Measurements from ENCODE around the gene FKBP7. TPM values are rescaled to one million over a fixed set of nuclear protein-coding genes. Genes with fewer than 3 reads are reported as not detected.
A peak's percentile ranks its signal among the peaks of the same experiment; 100 is the strongest.

The FKBP7 gene
- total and polyA plus RNA-seq, 7 donors: 2.1 to 5.6 (median 3.1) TPM

DNA sequence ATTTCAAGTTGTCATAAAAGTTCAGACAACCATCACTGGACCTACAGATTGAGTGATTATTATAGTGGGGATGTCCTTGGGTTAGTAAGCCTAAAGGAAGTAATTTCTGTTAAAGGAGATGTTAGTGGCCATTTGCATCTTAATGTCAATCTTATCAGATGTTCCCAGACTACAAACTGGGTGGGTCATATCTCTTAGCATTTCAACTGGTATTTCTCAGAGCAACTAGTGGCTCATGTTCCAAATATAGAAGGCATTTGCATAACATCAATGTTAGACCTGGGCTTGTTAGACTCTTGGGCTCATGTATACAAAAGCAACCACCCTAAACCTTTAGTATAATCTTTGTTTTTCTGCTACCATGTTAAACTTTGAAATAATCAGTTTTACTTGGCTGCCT, 19.7 kb upstream of the FKBP7 start:
- H3K36me3 ChIP-seq (ENCODE audit: insufficient read depth in 1 of 2, low read depth in 1 of 2): peaks cover 12 to 99% of the 10 kb centered on the region in 2 donors
- DNase-seq: no peak
- H3K4me1 ChIP-seq: no peaks in the 10 kb centered on the region
- H3K27me3 ChIP-seq (ENCODE audit: insufficient read depth in 3 of 3, low read length in 2 of 3): no peaks in the 10 kb centered on the region
- intact Hi-C loops (cut with DNase I): no loop called here
- ATAC-seq: peak; percentile 65 to 87 (median 76)
- no peak overlapping the region for H3K4me3 ChIP-seq
- no peaks in the 10 kb centered on the region for H3K9me3 ChIP-seq
- no peak overlapping the region for H3K27ac ChIP-seq
- TF ChIP-seq, protein P1, sequence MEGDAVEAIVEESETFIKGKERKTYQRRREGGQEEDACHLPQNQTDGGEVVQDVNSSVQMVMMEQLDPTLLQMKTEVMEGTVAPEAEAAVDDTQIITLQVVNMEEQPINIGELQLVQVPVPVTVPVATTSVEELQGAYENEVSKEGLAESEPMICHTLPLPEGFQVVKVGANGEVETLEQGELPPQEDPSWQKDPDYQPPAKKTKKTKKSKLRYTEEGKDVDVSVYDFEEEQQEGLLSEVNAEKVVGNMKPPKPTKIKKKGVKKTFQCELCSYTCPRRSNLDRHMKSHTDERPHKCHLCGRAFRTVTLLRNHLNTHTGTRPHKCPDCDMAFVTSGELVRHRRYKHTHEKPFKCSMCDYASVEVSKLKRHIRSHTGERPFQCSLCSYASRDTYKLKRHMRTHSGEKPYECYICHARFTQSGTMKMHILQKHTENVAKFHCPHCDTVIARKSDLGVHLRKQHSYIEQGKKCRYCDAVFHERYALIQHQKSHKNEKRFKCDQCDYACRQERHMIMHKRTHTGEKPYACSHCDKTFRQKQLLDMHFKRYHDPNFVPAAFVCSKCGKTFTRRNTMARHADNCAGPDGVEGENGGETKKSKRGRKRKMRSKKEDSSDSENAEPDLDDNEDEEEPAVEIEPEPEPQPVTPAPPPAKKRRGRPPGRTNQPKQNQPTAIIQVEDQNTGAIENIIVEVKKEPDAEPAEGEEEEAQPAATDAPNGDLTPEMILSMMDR (IDR thresholded peaks at IDR 0.05): no peak

DNA sequence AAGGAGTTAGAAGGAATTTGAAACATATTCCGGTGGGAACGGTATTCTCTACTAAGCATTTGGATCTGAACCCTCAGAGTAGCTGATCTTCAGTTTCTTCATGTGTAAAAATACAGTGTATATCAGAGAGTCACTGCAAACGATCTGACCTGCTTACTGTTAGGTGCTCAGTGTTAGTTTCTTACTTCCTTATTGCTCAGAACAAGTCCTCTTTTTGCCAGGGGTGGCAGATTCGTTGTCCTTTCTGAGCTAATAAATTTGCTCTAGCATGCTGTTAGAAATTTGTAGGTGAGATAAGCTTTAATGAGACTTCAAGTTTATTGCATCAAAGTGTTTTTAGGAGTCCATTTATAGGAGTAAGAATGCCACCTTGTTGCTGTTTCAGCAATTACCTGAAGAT, 17.6 kb upstream of the FKBP7 start:
- intact Hi-C loops (cut with DNase I): no loop called here
- no peak overlapping the region for H3K27ac ChIP-seq
- 73 to 83% (median 79%) methylated on average over 4 of the region's 4 CpGs for WGBS, 3 donors
- ATAC-seq: no peak
- no peak for DNase-seq
- peaks cover 10 to 99% of the 10 kb centered on the region in 2 donors for H3K36me3 ChIP-seq (ENCODE audit: insufficient read depth in 1 of 2, low read depth in 1 of 2)
- H3K9me3 ChIP-seq: no peaks in the 10 kb centered on the region
- TF ChIP-seq, protein P1 (IDR thresholded peaks at IDR 0.05): no peak
- H3K4me1 ChIP-seq: no peaks in the 10 kb centered on the region
- H3K27me3 ChIP-seq (ENCODE audit: insufficient read depth in 3 of 3, low read length in 2 of 3): no peaks in the 10 kb centered on the region
- no peak overlapping the region for H3K4me3 ChIP-seq

DNA sequence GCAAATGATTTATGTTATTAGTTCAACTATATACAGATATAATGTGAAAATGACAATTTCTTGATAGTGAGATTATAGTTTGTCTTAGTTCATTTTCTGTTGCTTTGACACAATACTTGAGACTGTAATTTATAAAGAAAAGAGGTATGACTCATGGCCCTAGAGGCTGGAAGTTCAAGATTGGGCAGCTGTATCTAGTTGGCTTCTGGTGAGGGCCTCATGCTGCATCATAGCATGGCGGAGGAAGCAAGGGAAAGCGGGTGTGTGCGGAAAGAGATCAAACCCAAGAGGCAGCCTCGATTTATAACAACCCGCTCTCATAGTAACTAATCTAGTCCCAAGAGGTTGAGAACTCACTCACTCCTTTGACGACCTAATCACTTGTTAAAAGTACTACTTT, 13.2 kb upstream of the FKBP7 start:
- Histone ChIP-seq H3K4me1 (no peaks in the 10 kb centered on the region), H3K9me3 (no peaks in the 10 kb centered on the region), H3K4me3 (no peak overlapping the region), H3K27ac (no peak overlapping the region), H3K27me3 (ENCODE audit: insufficient read depth in 3 of 3, low read length in 2 of 3) (no peaks in the 10 kb centered on the region), H3K36me3 (ENCODE audit: insufficient read depth in 1 of 2, low read depth in 1 of 2) (peaks cover 10 to 92% of the 10 kb centered on the region in 2 donors)
- intact Hi-C loops (cut with DNase I): no loop called here
- WGBS, 3 donors: 85 to 95% (median 94%) methylated on average over 6 of the region's 6 CpGs
- no peak for ATAC-seq
- DNase-seq: no peak
- TF ChIP-seq, protein P1 (IDR thresholded peaks at IDR 0.05): no peak

DNA sequence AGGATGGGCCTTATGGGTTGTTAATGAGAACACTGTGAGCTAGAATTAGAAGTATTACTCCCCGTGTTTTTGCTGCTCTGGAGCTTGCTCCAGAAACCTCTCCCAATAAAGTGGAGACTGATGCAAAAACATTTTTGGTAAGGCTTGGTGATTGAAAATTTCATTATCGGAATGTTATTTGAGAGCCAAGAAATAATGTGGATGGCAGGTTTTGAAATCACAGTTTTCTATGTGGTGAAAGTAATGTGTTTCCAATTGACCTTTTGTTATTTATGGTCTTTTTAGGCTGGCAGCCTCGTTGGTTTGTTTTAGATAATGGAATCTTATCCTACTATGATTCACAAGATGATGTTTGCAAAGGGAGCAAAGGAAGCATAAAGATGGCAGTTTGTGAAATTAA, 7.0 kb upstream of the FKBP7 start:
- no peak for ATAC-seq
- 54 to 80% (median 62%) methylated on average over 3 of the region's 3 CpGs for WGBS, 3 donors
- intact Hi-C loops (cut with DNase I): no loop called here

More for the DNA sequence above, 7.0 kb upstream of the FKBP7 start:
- DNase-seq: no peak
- TF ChIP-seq, protein P1 (IDR thresholded peaks at IDR 0.05): no peak
- Histone ChIP-seq H3K36me3 (ENCODE audit: insufficient read depth in 1 of 2, low read depth in 1 of 2) (peaks cover 0 to 41% of the 10 kb centered on the region in 2 donors), H3K9me3 (no peaks in the 10 kb centered on the region), H3K4me3 (no peak overlapping the region), H3K27me3 (ENCODE audit: insufficient read depth in 3 of 3, low read length in 2 of 3) (no peaks in the 10 kb centered on the region), H3K4me1 (peaks cover 31% of the 10 kb centered on the region), H3K27ac (no peak overlapping the region)
